ENCODE data around the gene DUSP6.

- TF ChIP-seq POLR2A (IDR thresholded peaks at IDR 0.05; ENCODE audit: low read length) (no peak), MAX (IDR thresholded peaks at IDR 0.05) (no peak), SMC3 (IDR thresholded peaks at IDR 0.05) (no peak), CTCF (IDR thresholded peaks at IDR 0.05) (no peak), EP300 (IDR thresholded peaks at IDR 0.05) (no peak), HOXA7 (CRISPR knock-in tag; IDR thresholded peaks at IDR 0.05) (no peak), HMGXB4 (CRISPR knock-in tag; IDR thresholded peaks at IDR 0.05; ENCODE audit: borderline replicate concordance) (no peak), RAD21 (conservative IDR thresholded peaks at IDR 0.05 in 1 of 2, IDR thresholded peaks at IDR 0.05 in 1 of 2) (no peak), JUNB (IDR thresholded peaks at IDR 0.05) (no peak), CBX8 (IDR thresholded peaks at IDR 0.05) (no peak), KDM5A (IDR thresholded peaks at IDR 0.05) (no peak), RNF2 (IDR thresholded peaks at IDR 0.05; ENCODE audit: borderline replicate concordance, low read depth) (no peak), NR3C1 (IDR thresholded peaks at IDR 0.05) (no peak)
These were observed 4.9 kb downstream of the DUSP6 start for GRCh38 chr12:89347325-89347829.
